GM21825 (cell line): ENCODE data around the gene CLC.
"Not testable (repeated sequence)": the region's sequence is repeated elsewhere in the genome, so short reads cannot be mapped to it uniquely, and the experiment has no call there.

Experiments used
- ATAC-seq: cut with Tn5 transposase; IDR thresholded peaks from one replicate; pipeline ENCODE4 v1.9.1; 2021; ENCODE audit warnings: mild to moderate bottlenecking, moderate library complexity; ENCODE audit not compliant: unreplicated experiment

Gene CLC

DNA sequence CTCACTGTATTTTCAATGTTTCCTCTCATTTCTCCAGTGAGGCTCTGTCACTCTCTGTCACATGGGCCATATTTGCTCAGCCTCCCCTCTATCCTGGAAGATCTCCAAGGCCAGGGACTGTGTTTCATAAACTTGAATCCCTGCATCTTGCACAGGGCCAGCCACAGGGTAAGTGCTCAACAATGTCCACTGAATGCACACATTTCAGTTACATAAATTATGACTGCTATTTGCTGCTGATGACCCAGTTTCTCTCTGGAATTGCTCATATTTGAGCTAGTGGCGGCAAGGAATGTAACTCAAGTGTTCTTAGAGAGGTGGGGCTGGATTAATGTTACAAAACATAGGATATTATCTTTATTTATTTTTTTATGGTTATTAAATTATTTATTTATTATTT lies 6.1 kb downstream of the CLC start:
- ATAC-seq, result no peak

DNA sequence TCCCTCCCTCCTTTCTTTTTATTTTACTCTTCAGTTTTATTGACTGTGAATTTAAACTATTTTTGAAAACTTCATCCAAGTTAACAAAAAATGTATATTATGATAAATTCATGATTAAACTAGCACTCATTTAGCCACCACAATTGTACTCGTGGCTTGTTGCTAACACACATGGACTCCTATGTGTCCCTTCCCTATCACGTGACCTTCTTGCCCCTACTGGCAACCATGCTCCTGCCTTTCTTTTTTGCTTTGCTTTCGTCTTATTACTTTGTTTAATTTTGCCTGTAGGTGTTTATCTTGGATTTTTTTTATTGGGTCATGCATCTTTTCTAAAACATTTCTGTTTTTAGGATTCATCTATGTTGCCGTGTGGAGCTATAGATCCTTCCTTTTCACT lies 8.2 kb downstream of the CLC start:
- no peak for ATAC-seq

DNA sequence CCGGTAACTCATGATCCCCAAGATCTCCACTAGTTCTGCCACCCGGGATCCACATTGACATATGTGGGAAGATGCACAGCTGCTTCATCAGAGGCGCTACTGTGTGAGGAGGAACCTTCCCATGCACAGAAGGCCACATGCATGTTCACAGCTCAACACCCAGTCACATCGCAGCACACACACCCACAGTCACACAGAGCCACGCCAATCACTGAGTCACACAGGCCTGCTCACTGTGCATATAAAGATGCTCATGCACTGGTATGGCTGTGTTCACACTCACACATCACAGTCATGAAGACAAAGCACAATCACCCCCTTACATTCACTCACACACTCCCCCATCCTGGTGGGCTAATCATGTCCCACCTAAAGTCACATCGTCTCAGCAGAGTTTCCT lies 9.8 kb downstream of the CLC start:
- no peak for ATAC-seq

DNA sequence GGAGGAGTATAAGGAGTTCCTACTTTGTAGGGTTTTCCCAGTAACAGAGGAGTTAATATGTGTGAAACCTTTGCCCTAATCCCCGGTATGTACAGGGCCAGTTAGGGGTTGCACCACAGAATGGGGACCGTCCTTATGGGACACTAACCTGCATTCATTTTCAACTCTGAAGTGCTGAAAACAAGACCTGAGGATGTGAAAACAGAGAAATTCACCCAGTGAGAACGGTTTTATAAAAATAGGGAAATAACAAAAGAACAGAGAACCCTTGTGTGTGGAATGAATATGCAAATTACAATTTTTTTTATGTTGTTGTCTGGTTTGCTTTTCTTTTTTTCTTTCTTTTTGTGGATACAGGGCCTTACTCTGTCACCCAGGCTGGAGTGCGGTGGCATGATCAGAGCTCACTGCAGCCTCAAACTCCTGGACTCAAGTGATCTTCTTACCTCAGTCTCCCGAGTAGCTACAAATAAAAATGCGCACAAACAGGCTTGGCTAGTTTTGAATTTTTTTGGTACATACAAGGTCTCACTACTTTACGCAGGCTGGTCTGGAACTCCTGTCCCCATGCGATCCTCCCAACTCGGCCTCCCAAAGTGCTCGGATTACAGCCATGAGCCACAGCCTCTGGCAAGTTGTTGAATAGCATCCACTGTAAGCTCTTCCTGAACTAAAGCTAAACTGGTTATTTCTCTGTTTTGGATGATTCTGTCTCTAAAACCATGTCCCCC lies 10.6 kb downstream of the CLC start:
- ATAC-seq, result no peak

DNA sequence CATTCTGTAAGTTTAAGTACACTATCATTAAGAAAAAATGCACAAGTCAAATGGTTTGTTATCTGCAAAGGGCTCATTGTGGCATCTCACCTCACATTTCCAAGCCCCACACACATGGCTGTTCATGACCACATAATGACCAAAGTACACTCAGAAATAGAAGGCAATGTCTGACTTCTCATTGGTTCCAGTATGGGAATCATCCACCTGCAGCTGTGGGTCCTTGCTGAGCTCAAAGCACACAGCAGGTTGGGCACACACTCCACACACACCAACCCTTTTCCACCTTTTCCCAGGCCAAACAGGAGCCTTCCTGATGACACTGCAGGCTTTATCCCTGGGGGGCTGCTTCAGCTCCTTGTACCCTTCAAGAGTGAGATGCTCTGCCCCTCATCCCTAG lies 11.8 kb downstream of the CLC start:
- ATAC-seq, result no peak

DNA sequence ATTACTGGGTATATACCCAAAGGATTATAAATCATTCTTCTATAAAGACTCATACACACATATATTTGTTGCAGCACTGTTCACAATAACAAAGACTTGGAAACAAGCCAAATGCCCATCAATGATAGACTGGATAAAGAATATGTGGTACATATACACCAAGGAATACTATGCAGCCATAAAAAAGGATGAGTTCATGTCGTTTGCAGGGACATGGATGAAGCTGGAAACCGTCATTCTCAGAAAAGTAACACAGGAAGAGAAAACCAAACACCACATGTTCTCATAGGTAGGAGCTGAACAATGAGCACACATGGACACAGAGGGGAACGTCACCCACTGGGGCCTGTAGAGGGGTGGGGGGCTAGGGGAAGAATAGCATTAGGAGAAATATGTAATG lies 17.7 kb downstream of the CLC start:
- ATAC-seq, result not testable (repeated sequence)

DNA sequence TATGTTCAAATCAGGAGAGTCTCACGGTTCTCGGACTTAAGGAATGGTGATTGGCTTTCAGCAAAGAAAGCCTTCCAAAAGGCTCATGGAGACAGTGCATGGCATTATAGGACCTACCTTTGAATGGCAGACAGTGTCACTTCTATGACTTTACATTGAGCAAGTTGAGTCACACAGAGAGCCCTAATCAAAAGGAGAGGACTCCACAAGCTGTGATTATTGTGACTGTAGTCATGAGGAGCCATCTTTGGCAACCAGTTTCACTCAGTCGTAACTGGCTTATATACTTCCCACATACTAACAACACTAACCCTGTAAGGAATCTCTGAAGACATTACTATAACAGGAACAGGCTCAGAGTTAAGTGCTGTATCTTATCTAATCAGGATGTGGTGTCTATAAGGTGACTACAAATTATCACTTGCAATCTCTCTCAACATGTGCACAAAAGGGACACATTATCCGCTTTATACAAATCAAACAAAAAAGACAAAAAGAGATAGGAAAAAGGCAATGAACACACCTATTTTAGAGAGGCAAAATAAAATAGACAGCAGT lies 27.4 kb downstream of the CLC start:
- ATAC-seq, result no peak

DNA sequence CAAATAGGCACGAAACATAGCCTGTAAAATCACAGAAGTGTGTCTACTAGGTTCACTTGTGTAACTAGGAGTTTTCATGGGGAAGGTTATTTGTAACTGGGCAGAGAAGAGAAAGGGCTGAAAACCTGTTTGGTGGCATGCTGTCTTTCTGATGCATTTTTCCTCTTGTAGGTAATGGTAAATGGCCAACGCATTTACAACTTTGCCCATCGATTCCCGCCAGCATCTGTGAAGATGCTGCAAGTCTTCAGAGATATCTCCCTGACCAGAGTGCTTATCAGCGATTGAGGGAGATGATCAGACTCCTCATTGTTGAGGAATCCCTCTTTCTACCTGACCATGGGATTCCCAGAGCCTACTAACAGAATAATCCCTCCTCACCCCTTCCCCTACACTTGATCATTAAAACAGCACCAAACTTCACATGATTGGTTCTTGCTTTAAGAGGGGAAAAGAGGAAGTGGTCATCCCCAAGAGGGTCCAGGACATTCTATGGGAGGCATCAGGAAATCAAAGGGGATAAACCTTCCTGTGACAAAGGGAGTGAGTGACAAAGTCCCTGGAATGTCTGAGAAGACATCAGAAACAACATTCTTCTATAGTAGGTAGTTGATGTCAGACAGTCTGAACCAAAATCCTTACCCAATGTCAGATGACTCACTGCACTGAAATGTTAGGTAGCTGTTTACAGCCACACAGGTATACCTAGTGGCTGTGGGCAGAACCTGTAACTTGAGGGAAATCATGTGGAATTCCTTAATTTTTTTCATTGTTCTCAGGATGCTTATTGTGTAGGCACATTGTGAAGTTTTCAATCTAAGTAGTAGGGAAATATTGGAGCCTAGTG lies 28.6 kb downstream of the CLC start:
- peak; percentile 17 for ATAC-seq

DNA sequence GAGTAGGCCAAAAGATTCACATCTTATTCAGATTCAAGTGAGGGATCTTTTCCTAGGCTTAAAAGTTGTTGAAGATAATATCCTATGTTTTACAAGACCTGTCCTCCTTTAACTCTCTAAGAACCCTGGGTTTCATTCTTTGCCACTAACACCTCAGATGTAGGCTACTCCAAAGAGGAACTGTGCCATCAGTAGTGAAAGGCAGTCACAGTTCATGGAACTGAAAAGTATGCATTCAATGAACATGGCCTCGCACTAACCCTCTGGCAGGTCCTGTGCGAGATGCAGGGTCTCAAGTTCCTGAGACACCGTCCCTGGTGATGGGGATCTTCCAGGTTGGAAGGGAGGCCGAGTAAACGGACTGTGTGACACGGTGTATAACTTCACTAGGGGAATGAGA lies 29.2 kb downstream of the CLC start:
- peak; percentile 62 for ATAC-seq

DNA sequence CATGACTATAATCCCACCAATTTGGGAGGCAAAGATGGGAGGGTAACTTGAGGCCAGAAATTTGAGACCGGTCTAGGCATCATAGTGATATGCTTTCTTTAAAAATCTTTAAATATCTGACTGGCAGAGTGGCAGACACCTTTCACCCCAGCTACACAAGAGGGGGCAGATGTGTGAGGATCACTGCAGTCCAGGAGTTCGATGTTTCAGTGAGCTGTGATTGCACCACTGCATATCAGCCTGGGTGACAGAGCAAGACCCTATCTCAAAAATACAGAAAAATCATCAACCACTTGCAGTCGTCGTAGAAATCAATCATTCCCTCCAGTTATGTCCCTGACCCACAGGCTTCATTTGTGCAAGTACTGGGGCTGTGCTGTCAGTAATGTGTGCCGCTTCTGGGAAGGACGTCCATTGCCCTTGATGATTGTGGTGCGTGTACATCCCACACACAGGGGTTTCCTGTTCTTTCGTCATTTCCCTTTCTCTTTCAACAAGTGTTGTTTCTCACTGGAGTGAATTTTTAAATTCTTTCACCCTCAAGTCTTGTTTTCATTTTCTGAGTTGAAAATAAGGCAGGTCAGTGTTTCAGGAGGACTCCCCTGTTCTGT lies 32.1 kb downstream of the CLC start:
- no peak for ATAC-seq

DNA sequence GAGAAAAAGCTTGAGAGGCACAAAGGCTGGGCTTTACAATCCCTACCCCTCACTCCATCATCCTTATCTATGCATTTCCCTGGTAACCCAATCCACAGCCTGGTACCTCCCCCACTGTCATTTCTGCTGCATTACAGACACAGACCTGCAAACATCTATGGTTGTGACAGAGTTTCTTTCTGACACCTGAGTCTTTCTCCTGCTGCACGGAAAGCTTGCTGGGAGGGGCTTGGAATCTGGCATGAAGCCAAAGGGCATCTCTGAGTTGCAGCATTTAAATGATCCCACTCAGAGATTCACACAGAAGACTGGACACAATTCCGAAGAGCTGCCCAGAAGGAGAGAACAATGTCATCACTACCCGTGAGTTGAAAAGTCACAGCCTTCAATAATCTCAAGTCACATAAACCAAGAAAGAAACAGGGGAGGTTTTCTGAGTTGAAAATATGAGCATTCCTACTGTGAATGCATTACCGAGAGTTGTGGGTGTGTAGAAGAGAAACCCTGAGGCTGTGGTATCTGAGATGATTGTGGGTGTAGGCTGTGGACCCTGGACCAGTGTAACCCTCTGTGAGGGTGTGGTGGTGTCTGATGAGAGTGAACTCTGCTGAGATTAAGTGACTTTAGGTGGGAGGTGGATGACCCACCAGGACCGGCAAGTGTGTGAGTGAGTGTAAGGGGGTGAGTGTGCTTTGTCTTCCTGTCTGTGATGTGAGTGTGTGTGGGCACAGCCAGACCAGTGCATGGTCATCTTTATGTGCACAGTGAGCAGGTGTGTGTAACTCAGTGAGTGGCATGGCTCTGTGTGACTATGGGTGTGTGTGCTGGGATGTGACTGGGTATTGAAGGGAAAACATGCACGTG lies 33.4 kb downstream of the CLC start, which contains the start of gene LGALS14:
Gene LGALS14, plus strand, starts transcription at position 301 of the 864 bp plus-strand sequence. Its CDS starts 48 bp downstream, at position 349.
- ATAC-seq, result no peak

DNA sequence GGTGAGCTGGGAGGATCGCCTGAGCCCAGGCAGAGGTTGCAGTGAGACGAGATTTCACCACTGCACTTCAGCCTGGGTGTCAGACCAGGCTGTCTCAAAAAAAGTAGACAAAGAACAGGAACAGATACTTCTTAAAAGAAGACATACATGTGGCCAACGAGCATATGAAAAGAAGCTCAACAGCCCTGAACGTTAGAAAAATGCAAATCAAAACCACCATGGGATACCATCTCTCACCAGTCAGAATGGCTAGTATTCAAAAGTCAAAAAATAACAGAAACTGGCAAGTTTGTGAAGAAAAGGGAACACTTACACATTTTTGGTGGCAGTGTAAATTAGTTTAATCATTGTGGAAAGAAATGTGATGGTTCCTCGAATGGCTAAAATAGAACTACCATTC lies 36.5 kb downstream of the CLC start:
- ATAC-seq, result no peak

DNA sequence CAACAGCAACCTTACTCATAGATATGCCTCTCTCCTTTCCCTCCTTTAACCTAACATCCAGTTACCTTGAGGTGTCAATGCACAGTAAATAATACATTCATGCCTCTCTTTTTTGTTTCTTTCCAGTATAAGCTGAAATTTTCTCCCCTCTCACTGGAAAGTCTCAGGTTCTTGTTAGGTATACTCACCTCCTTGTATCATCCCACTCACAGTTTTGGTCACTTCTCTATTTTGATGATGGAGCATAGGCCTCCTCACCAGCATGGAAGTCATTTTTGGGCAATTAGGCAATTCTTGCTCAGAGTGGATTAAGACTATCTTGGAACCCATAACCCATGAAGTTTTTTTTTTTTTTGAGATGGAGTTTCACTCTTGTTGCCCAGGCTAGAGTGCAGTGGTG lies 39.3 kb downstream of the CLC start:
- ATAC-seq, result no peak

DNA sequence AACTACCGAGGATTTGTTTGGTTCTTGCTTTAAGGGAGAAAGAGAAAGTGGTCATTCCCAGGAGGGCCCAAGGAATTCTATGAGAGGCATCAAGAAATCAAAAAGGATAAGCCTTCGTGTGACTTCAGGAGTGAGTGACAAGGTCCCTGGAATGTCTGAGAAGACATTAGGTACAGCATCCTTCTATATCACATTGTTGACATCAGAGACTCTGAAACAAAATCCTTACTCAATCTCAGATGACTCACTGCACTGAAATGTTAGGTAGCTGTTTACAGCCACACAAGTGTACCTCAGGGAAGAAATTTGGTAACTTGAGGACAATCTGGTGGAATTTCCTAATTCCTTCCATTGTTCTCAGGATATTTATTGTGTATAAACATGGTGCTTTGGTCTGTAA lies 41.4 kb downstream of the CLC start:
- no peak for ATAC-seq

DNA sequence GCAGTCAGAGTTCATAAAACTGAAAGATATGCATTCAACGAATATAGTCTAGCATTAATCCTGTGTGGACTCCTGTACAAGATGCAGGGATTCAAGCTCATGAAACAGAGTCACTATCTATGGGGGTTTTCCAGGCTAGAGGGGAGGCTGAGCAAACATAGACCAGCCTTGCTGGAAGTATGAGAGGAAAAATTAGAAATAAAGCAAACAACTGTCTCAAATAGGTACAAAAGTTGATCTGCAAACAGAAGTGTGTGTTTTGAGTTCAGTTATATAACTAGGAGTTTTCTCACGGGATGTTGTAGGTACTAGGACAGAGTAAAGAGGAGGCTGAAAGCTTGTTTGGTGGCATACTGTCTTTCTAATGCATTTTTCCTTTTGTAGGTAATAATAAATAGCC lies 42.1 kb downstream of the CLC start:
- ATAC-seq, result no peak

DNA sequence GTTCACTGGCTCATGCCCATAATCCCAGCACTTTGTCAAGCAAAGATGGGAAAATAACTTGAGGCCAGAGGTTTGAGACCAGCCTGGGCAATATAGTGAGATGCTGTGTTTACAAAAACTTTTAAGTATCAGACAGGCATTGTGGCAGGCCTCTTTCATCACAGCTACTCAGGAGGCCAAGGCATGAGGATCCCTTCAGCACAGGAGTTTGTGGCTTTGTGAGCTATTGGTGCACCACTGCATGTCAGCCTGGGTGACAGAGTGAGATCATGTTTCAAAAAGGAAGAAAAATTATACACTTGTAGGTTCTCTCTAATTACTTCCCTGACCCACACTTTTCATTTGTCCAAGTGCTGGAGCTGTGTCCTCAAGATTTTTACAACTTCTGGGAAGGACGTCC lies 45.0 kb downstream of the CLC start:
- ATAC-seq, result no peak

DNA sequence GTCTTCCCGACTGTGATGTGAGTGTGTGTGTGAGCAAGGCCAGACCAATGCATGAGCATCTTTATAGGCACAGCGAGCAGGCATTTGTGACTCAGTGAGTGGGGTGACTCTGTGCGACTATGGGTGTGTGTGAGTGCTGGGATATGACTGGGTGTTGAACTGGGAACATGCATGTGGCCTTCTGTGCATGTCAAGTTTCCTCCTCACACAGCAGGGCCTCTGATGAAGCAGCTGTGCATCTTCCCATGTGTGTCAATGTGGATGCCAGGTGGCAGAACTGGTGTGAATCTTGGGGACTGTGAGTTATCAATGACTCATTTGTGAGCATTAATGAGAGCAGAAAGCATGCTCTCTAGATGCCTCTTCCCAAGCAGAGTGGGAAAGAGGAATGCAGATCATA lies 45.7 kb downstream of the CLC start:
- ATAC-seq, result no peak

DNA sequence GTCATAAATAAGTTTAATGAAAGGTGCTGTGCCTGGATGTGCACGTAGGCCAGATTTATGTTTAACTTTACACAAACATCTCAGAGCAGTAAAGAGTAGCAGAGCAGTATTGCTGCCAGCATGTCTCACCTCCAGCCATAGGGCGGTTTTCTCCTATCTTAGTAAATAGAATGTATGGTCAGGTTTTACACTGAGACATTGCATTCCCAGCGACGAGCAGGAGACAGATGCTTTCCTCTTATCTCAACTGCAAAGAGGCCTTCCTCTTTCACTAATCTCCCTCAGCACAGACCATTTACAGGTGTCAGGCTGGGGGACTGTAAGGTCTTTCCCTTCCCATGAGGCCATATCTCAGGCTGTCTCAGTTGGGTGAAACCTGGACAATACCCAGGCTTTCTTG lies 49.2 kb downstream of the CLC start:
- ATAC-seq, result not testable (repeated sequence)

DNA sequence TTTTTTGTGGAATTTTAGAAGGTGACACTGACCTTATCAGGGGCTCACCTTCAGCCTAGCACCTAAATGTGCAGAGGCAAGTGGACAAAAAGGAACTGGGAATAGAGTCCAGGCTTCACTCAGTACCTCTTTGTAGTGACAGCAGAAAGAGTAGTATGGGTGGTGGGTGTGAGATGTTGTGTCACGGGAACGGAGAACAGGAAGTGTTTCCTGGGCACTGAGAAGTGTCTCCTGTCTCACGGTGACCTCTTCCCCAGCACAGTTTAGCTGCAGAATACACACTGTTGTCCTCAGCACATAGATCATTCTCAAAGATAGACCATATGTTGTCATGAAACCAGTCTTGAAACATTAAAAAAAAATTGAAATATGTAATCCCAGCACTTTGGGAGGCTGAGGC lies 51.1 kb downstream of the CLC start:
- ATAC-seq, result no peak

DNA sequence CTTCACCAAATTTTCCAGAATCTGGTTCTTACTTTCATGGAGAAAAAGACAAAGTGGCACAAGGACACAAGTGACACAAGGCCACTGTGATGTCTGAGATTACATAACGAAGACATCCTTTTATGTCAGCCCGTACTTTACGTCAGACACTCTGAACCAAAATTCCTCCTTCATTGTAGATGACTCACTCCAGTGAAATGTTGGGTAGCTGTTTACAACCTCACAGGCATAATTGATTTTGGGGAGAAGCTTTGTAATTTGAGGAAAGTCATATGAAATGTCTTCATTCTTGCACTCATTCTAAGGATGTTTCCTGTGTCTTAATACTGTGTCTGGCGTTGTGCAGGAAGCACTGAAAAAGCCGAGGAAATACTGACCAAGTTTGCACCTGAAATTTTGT lies 53.6 kb downstream of the CLC start:
- no peak for ATAC-seq

DNA sequence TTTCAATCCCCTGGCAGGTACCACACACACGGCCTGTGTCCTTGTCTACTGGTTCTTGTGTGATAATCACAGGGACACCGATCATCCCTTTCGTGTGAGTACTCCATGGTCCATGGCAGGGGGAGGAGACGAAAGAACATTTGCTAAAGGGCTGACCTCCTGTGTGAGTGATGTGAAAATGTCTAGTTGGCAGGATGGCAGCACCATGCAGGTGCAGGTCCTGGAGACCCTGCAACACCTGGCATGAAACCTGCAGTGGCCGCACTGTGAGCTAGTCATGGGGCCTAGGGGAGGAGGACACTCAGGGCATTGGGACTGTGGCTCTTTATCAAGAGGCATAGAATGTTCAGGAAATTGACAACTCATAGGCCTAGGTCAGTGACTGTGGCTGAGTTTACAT lies 56.4 kb downstream of the CLC start:
- ATAC-seq, result no peak
